GM21390 (cell line): Measurements from ENCODE around the gene H2BK1.

ENCODE experiments used
- ATAC-seq: cut with Tn5 transposase; IDR thresholded peaks from one replicate; pipeline ENCODE4 v1.9.1; 2021; ENCODE audit not compliant: unreplicated experiment

Gene H2BK1

GRCh38 chr7:151210087-151210854, at the start of gene H2BK1:
H2BK1 (minus strand) TSS chr7:151210488; CDS start chr7:151210318, 170 bp downstream.
- no peak for ATAC-seq

GRCh38 chr7:151257990-151258389, 47.7 kb upstream of the H2BK1 start:
- ATAC-seq = no peak

- ATAC-seq = no peak
These were observed 46.2 kb upstream of the H2BK1 start for GRCh38 chr7:151256410-151257045.

GRCh38 chr7:151255390-151255789, 45.1 kb upstream of the H2BK1 start:
- no peak for ATAC-seq

GRCh38 chr7:151254851-151255250, 44.6 kb upstream of the H2BK1 start:
- ATAC-seq = no peak

GRCh38 chr7:151254316-151254715, 44.0 kb upstream of the H2BK1 start:
- ATAC-seq = no peak

- no peak for ATAC-seq
These were observed 42.8 kb upstream of the H2BK1 start for GRCh38 chr7:151252961-151253711.

- no peak for ATAC-seq
These were observed 42.2 kb upstream of the H2BK1 start for GRCh38 chr7:151252561-151252835.

GRCh38 chr7:151251689-151252560, 41.6 kb upstream of the H2BK1 start:
- ATAC-seq = no peak

- ATAC-seq = no peak
These were observed 41.0 kb upstream of the H2BK1 start for GRCh38 chr7:151251328-151251688.

- ATAC-seq = no peak
These were observed 40.2 kb upstream of the H2BK1 start for GRCh38 chr7:151250181-151251132.

GRCh38 chr7:151249732-151250072, 39.4 kb upstream of the H2BK1 start:
- ATAC-seq = no peak

- no peak for ATAC-seq
These were observed 38.9 kb upstream of the H2BK1 start for GRCh38 chr7:151249034-151249731.

GRCh38 chr7:151248346-151249033, 38.2 kb upstream of the H2BK1 start, which contains the start of gene SMARCD3:
SMARCD3 (minus strand) TSS chr7:151248694; CDS start chr7:151248562, 132 bp downstream.
- ATAC-seq = no peak

- no peak for ATAC-seq
These were observed 37.5 kb upstream of the H2BK1 start for GRCh38 chr7:151247611-151248345.

GRCh38 chr7:151246851-151247580, 36.7 kb upstream of the H2BK1 start:
- ATAC-seq = no peak

GRCh38 chr7:151246102-151246850, 36.0 kb upstream of the H2BK1 start:
- no peak for ATAC-seq
